SK-N-SH (cell line): ENCODE measurements around the gene AHCY. TPM values are rescaled to one million over a fixed set of nuclear protein-coding genes. Genes with fewer than 3 reads are reported as not detected.

Source experiments
- CTCF ChIA-PET: fragments of 300-600, 350-600 bp; formaldehyde crosslinking; extraction: SDS; loops from one replicate; lab custom pipeline; 2021; lab: Yijun Ruan, JAX
- POLR2A ChIA-PET: fragments of 350-600 bp; sonication (Branson Sonifier 250); formaldehyde crosslinking; extraction: SDS; loops from one replicate; lab custom pipeline; 2020; ENCODE audit warnings: antibody characterized with exemption, inconsistent platforms; lab: Yijun Ruan, JAX
- DNase-seq: peaks from one replicate; pipeline ENCODE4 v3.0.0; 2012
- H2AFZ ChIP-seq: fragments of 200-600 bp; sonication (generic); 2 replicates; pipeline ENCODE4 v1.8.1; 2016; ENCODE audit warnings: antibody characterized with exemption, mild to moderate bottlenecking, low read depth
- H3F3A ChIP-seq: fragments of 200-600 bp; sonication (generic); replicated peaks from 2 replicates; pipeline ENCODE3; 2016; ENCODE audit warnings: antibody characterized with exemption, mild to moderate bottlenecking; ENCODE audit not compliant: insufficient read depth
- H3K27ac ChIP-seq, 2 experiments: fragments of 200-500 bp in 1 of 2; fragments of 200-600 bp in 1 of 2; sonication (Bioruptor generic) in 1 of 2; sonication (generic), shearing (Covaris generic) in 1 of 2; 2 replicates each; pipeline versions ENCODE4 v1.5.1 to v1.6.1; 2014 to 2016; ENCODE audit warnings: low read depth in 2 of 2, inconsistent platforms in 1 of 2, low read length in 1 of 2, mild to moderate bottlenecking in 1 of 2, mixed read lengths in 1 of 2
- H3K27me3 ChIP-seq: fragments of 200-600 bp; sonication (generic), shearing (Covaris generic); 2 replicates; pipeline ENCODE4 v1.6.1; 2016; ENCODE audit warnings: mixed run types; ENCODE audit not compliant: insufficient read depth
- H3K36me3 ChIP-seq, 2 experiments: fragments of 200-500 bp in 1 of 2; fragments of 200-600 bp in 1 of 2; sonication (Bioruptor generic) in 1 of 2; sonication (generic) in 1 of 2; replicated peaks in 1 of 2; 2 replicates each; pipeline versions ENCODE3 to v1.5.1; 2014 to 2016; ENCODE audit warnings: low read length in 1 of 2, mild to moderate bottlenecking in 1 of 2; ENCODE audit not compliant: insufficient read depth in 2 of 2, control insufficient read depth in 1 of 2
- H3K4me1 ChIP-seq, 2 experiments: fragments of 200-500 bp in 1 of 2; fragments of 200-600 bp in 1 of 2; sonication (Bioruptor generic) in 1 of 2; sonication (generic), shearing (Covaris generic) in 1 of 2; 2 replicates each; pipeline versions ENCODE4 v1.5.1 to v1.6.1; 2014 to 2016; ENCODE audit warnings: low read depth in 1 of 2, low read length in 1 of 2, mixed run types in 1 of 2; ENCODE audit not compliant: insufficient read depth in 2 of 2, control insufficient read depth in 1 of 2
- H3K4me2 ChIP-seq: fragments of 200-600 bp; sonication (generic), shearing (Covaris generic); 2 replicates; pipeline ENCODE4 v1.6.1; 2017; ENCODE audit warnings: mixed run types
- H3K4me3 ChIP-seq, 2 experiments: fragments of 200-500 bp in 1 of 2; fragments of 200-600 bp in 1 of 2; sonication (Bioruptor generic) in 1 of 2; sonication (generic), shearing (Covaris generic) in 1 of 2; 2 replicates each; pipeline versions ENCODE4 v1.5.1 to v1.8.1; 2014 to 2016; ENCODE audit warnings: low read depth in 2 of 2, inconsistent platforms in 1 of 2, low read length in 1 of 2, mild to moderate bottlenecking in 1 of 2, mixed read lengths in 1 of 2, moderate library complexity in 1 of 2
- H3K79me2 ChIP-seq: fragments of 200-600 bp; sonication (generic); 2 replicates; pipeline ENCODE4 v1.8.1; 2017; ENCODE audit warnings: mild to moderate bottlenecking; ENCODE audit not compliant: insufficient read depth
- H3K9ac ChIP-seq: fragments of 200-600 bp; sonication (generic); 2 replicates; pipeline ENCODE4 v1.6.1; 2017; ENCODE audit warnings: mixed run types
- H3K9me2 ChIP-seq: fragments of 200-600 bp; sonication (generic); 2 replicates; pipeline ENCODE4 v1.6.1; 2017; ENCODE audit warnings: mixed run types
- H3K9me3 ChIP-seq: fragments of 200-600 bp; sonication (generic); 2 replicates; pipeline ENCODE4 v1.6.1; 2017; ENCODE audit warnings: mixed run types, mild to moderate bottlenecking, moderate library complexity
- H4K20me1 ChIP-seq: fragments of 200-600 bp; sonication (generic); 2 replicates; pipeline ENCODE4 v1.6.1; 2017; ENCODE audit warnings: mild to moderate bottlenecking, mixed run types; ENCODE audit not compliant: insufficient read depth
- CHD2 ChIP-seq: fragments of 150-350 bp; IDR thresholded peaks from 2 replicates; pipeline ENCODE4 v1.6.1; 2018; ENCODE audit warnings: low read length; ENCODE audit not compliant: partially characterized antibody
- ELF1 ChIP-seq: IDR thresholded peaks from 2 replicates; pipeline ENCODE4 v1.4.0; 2012
- EZH2phosphoT487 ChIP-seq: fragments of 200-600 bp; sonication (generic); IDR thresholded peaks from 2 replicates; pipeline ENCODE4 v1.6.1; 2017; ENCODE audit warnings: low read depth, mixed run types, mild to moderate bottlenecking, antibody characterized with exemption, moderate library complexity, borderline replicate concordance
- FOSL2 ChIP-seq: IDR thresholded peaks from 2 replicates; pipeline ENCODE4 v1.4.0; 2012; ENCODE audit warnings: low read depth, mild to moderate bottlenecking, moderate library complexity, borderline replicate concordance
- FOXJ3 ChIP-seq: sonication (generic); formaldehyde crosslinking; IDR thresholded peaks from 2 replicates; pipeline ENCODE4 v1.5.1; 2020; ENCODE audit warnings: mild to moderate bottlenecking, missing genetic modification reagents
- FOXM1 ChIP-seq: IDR thresholded peaks from 2 replicates; pipeline ENCODE4 v1.4.0; 2012; ENCODE audit warnings: low read depth, mild to moderate bottlenecking
- GABPA ChIP-seq: IDR thresholded peaks from 2 replicates; pipeline ENCODE4 v1.4.0; 2012; ENCODE audit warnings: low read depth, mild to moderate bottlenecking
- GATA2 ChIP-seq: sonication (generic); formaldehyde crosslinking; IDR thresholded peaks from 2 replicates; pipeline ENCODE4 v1.5.0; 2020; ENCODE audit warnings: mild to moderate bottlenecking, missing genetic modification reagents
- JUND ChIP-seq: IDR thresholded peaks from 2 replicates; pipeline ENCODE4 v1.4.0; 2012
- MEF2A ChIP-seq: IDR thresholded peaks from 2 replicates; pipeline ENCODE4 v1.4.0; 2012; ENCODE audit warnings: low read depth, borderline replicate concordance
- MXI1 ChIP-seq: IDR thresholded peaks from 2 replicates; pipeline ENCODE4 v1.6.1; 2012; ENCODE audit warnings: mild to moderate bottlenecking, low read depth, low read length, improper control_type of control experiment
- NFIC ChIP-seq: IDR thresholded peaks from 2 replicates; pipeline ENCODE4 v1.4.0; 2012; ENCODE audit warnings: borderline replicate concordance
- NRF1 ChIP-seq: IDR thresholded peaks from 2 replicates; pipeline ENCODE4 v1.6.1; 2012; ENCODE audit warnings: low read depth, mild to moderate bottlenecking, low read length
- POLR2AphosphoS5 ChIP-seq: IDR thresholded peaks from 2 replicates; pipeline ENCODE4 v1.6.1; 2012; ENCODE audit warnings: low read depth, low read length
- RCOR1 ChIP-seq: fragments of 150-350 bp; IDR thresholded peaks from 2 replicates; pipeline ENCODE4 v1.6.1; 2017; ENCODE audit warnings: antibody characterized with exemption, low read length
- RFX5 ChIP-seq: IDR thresholded peaks from 2 replicates; pipeline ENCODE4 v1.6.1; 2012; ENCODE audit warnings: mild to moderate bottlenecking, improper control_type of control experiment, low read length
- RXRA ChIP-seq: IDR thresholded peaks from 2 replicates; pipeline ENCODE4 v1.4.0; 2012; ENCODE audit warnings: low read depth, mild to moderate bottlenecking, borderline replicate concordance
- SIN3A ChIP-seq: IDR thresholded peaks from 2 replicates; pipeline ENCODE4 v1.6.1; 2012; ENCODE audit warnings: low read depth, mild to moderate bottlenecking, low read length, moderate library complexity, borderline replicate concordance
- SMC3 ChIP-seq: IDR thresholded peaks from 2 replicates; pipeline ENCODE4 v1.6.1; 2012; ENCODE audit warnings: low read depth, low read length, improper control_type of control experiment
- TCF12 ChIP-seq: IDR thresholded peaks from 2 replicates; pipeline ENCODE4 v1.4.0; 2012
- YY1 ChIP-seq: IDR thresholded peaks from 2 replicates; pipeline ENCODE4 v1.4.0; 2012; ENCODE audit warnings: low read depth, mild to moderate bottlenecking
- WGBS: methylation state at CpG from one replicate; pipeline ENCODE4 v1.1.6; 2017; ENCODE audit warnings: low lambda C conversion rate; 5-methylcytosine and 5-hydroxymethylcytosine counted together
- polyA plus RNA-seq, 3 experiments: library from polyadenylated mRNA; depleted of rRNA; stranded (reverse); fragments of >200 nt; gene quantifications; 2 replicates each; pipeline ENCODE4 v1.2.3, GENCODE V29; 2012
- TF ChIP-seq, protein P1 (sequence below): IDR thresholded peaks from 2 replicates; pipeline ENCODE4 v1.4.0; 2012; ENCODE audit warnings: low read depth, borderline replicate concordance
- TF ChIP-seq, protein P2 (sequence below): fragments of 150-350 bp; IDR thresholded peaks from 2 replicates; pipeline ENCODE4 v1.6.1; 2017; ENCODE audit warnings: antibody characterized with exemption, low read length, low read depth, borderline replicate concordance
- TF ChIP-seq, protein P3 (sequence below): fragments of 150-350 bp; IDR thresholded peaks from 2 replicates; pipeline ENCODE4 v1.6.1; 2016; ENCODE audit warnings: mild to moderate bottlenecking, low read depth, low read length

AHCY gene
- polyA plus RNA-seq, 1 of the 3 experiments (the other 2 are of a cell fraction): 196 TPM

DNA sequence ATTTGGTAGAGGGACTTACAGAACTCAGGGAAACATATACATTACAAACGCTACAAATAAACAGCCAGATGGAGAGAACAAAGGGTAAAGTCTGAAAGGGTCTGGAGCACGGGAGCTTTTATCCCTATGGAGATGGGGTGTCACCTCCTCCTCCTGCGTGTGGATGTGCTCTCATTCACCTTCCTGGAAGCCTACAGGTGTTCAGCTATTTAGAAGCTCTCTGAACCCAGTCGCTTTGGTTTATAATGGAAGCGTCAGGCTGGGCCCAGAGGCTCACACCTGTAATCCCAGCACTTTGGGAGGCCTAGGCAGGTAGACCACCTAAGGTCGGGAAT lies 42.2 kb upstream of the AHCY start:
- WGBS: 88% methylated on average over 6 of the region's 6 CpGs
- CTCF ChIA-PET: interaction anchor here (5.3 kb wide), 1 partner anchor 33 kb away, joined by 23 read pairs; no protein-coding TSS in a partner anchor
- Histone ChIP-seq H3K27me3 (no peaks in the 10 kb centered on the region), H3K9me3 (no peaks in the 10 kb centered on the region), H3K27ac (no peak overlapping the region), H3F3A (peaks cover 3% of the 10 kb centered on the region), H3K4me2 (no peak overlapping the region), H3K4me1 (no peaks in the 10 kb centered on the region), H3K9ac (no peak overlapping the region), H2AFZ (no peak overlapping the region), H3K9me2 (no peaks in the 10 kb centered on the region)
- TF ChIP-seq FOXJ3 (CRISPR knock-in tag): no peak
- TF ChIP-seq, protein P1, sequence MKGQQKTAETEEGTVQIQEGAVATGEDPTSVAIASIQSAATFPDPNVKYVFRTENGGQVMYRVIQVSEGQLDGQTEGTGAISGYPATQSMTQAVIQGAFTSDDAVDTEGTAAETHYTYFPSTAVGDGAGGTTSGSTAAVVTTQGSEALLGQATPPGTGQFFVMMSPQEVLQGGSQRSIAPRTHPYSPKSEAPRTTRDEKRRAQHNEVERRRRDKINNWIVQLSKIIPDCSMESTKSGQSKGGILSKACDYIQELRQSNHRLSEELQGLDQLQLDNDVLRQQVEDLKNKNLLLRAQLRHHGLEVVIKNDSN: no peak
- no peak for TF ChIP-seq GABPA
- no peak for TF ChIP-seq NRF1
- no peak for TF ChIP-seq RXRA
- TF ChIP-seq GATA2 (CRISPR knock-in tag): no peak
- no peak for TF ChIP-seq FOXM1
- no peak for TF ChIP-seq RCOR1
- no peak for TF ChIP-seq FOSL2
- TF ChIP-seq SIN3A: no peak
- no peak for TF ChIP-seq MXI1
- TF ChIP-seq EZH2phosphoT487: no peak
- TF ChIP-seq JUND: no peak
- no peak for TF ChIP-seq RFX5
- TF ChIP-seq, all 33 proteins: peak for 0
- H4K20me1 ChIP-seq: no peaks in the 10 kb centered on the region
- POLR2A ChIA-PET: no interaction called here
- H3K4me3 ChIP-seq: no peak overlapping the region
- DNase-seq: no peak
- H3K79me2 ChIP-seq: no peaks in the 10 kb centered on the region
- no peaks in the 10 kb centered on the region for H3K36me3 ChIP-seq

DNA sequence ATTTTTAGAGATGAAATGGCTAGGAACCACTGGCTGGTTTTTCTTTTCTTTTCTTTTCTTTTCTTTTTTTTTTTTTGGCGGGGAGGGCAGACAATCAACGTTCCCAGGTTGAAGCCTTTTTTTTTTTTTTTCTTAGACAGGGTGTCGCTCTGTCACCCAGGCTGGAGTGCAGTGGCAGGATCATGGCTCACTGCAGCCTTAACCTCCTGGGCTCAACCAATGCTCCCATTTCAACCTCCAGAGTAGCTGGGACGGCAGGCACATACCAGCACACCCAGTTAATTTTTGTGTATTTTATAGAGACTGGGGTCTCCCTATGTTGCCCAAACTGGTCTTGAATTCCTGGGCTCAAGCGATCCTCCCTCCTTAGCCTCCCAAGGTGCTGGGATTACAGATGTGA lies 41.1 kb upstream of the AHCY start:
- POLR2A ChIA-PET: no interaction called here
- Histone ChIP-seq H3K27me3 (no peaks in the 10 kb centered on the region), H3K9me2 (no peaks in the 10 kb centered on the region), H3K4me1 (no peaks in the 10 kb centered on the region), H4K20me1 (no peaks in the 10 kb centered on the region), H3K36me3 (no peaks in the 10 kb centered on the region), H2AFZ (no peak overlapping the region), H3K79me2 (no peaks in the 10 kb centered on the region), H3K4me3 (no peak overlapping the region), H3K27ac (no peak overlapping the region), H3F3A (peaks cover 3% of the 10 kb centered on the region), H3K9ac (no peak overlapping the region), H3K9me3 (no peaks in the 10 kb centered on the region), H3K4me2 (no peak overlapping the region)
- WGBS: 87% methylated on average over 5 of the region's 5 CpGs
- no peak for TF ChIP-seq RXRA
- TF ChIP-seq SIN3A: no peak
- no peak for TF ChIP-seq MXI1
- no peak for TF ChIP-seq CHD2
- no peak for TF ChIP-seq NRF1
- no peak for TF ChIP-seq FOXM1
- TF ChIP-seq, protein P2, sequence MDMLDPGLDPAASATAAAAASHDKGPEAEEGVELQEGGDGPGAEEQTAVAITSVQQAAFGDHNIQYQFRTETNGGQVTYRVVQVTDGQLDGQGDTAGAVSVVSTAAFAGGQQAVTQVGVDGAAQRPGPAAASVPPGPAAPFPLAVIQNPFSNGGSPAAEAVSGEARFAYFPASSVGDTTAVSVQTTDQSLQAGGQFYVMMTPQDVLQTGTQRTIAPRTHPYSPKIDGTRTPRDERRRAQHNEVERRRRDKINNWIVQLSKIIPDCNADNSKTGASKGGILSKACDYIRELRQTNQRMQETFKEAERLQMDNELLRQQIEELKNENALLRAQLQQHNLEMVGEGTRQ: no peak
- no peak for TF ChIP-seq RCOR1
- no peak for TF ChIP-seq SMC3
- no peak for TF ChIP-seq YY1
- TF ChIP-seq TCF12: no peak
- TF ChIP-seq JUND: no peak
- TF ChIP-seq, protein P3, sequence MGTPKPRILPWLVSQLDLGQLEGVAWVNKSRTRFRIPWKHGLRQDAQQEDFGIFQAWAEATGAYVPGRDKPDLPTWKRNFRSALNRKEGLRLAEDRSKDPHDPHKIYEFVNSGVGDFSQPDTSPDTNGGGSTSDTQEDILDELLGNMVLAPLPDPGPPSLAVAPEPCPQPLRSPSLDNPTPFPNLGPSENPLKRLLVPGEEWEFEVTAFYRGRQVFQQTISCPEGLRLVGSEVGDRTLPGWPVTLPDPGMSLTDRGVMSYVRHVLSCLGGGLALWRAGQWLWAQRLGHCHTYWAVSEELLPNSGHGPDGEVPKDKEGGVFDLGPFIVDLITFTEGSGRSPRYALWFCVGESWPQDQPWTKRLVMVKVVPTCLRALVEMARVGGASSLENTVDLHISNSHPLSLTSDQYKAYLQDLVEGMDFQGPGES: no peak
- no peak for TF ChIP-seq GATA2 (CRISPR knock-in tag)
- TF ChIP-seq, protein P1: no peak
- TF ChIP-seq MEF2A: no peak
- no peak for TF ChIP-seq POLR2AphosphoS5
- no peak for TF ChIP-seq ELF1
- TF ChIP-seq NFIC: no peak
- DNase-seq: no peak
- CTCF ChIA-PET: interaction anchor here (5.3 kb wide), 1 partner anchor 32 kb away, joined by 23 read pairs; no protein-coding TSS in a partner anchor
